RWPE2 (cell line): ENCODE results near the gene CLCN5.

Experiments
- ATAC-seq: fragments of 200-7000 bp; cut with Tn5 transposase; 3 replicates; pipeline ENCODE4 v1.9.1; 2021; ENCODE audit warnings: low read depth
- DNase-seq: peaks from one replicate; pipeline ENCODE4 v3.0.0-alpha.2; 2020; ENCODE audit warnings: low spot score
- H3K27ac ChIP-seq: fragments of 450-650 bp; 2 replicates; pipeline ENCODE4 v1.5.1; 2017; ENCODE audit warnings: mild to moderate bottlenecking; ENCODE audit not compliant: poor library complexity, severe bottlenecking
- H3K27me3 ChIP-seq: fragments of 250-450 bp; sonication (Bioruptor Pico); 2 replicates; pipeline ENCODE4 v1.5.1; 2021; ENCODE audit warnings: mild to moderate bottlenecking, moderate library complexity; ENCODE audit not compliant: insufficient read depth, poor library complexity, severe bottlenecking
- H3K36me3 ChIP-seq: fragments of 250-450 bp; sonication (Bioruptor Pico); 2 replicates; pipeline ENCODE4 v1.5.1; 2020; ENCODE audit warnings: low read depth, mild to moderate bottlenecking, moderate library complexity
- H3K4me1 ChIP-seq: fragments of 250-450 bp; sonication (Bioruptor Pico); 2 replicates; pipeline ENCODE4 v1.5.1; 2021; ENCODE audit warnings: mild to moderate bottlenecking, moderate library complexity; ENCODE audit not compliant: insufficient read depth, poor library complexity, severe bottlenecking
- H3K4me3 ChIP-seq: fragments of 250-450 bp; sonication (Bioruptor Pico); 2 replicates; pipeline ENCODE4 v1.5.1; 2021; ENCODE audit warnings: mild to moderate bottlenecking, moderate library complexity; ENCODE audit not compliant: severe bottlenecking
- H3K9me3 ChIP-seq: fragments of 250-450 bp; sonication (Bioruptor Pico); 2 replicates; pipeline ENCODE4 v1.5.1; 2021; ENCODE audit warnings: mild to moderate bottlenecking, moderate library complexity; ENCODE audit not compliant: severe bottlenecking
- TF ChIP-seq, protein P1 (sequence below): fragments of 450-650 bp; IDR thresholded peaks from one replicate; pipeline ENCODE4 v1.5.1; 2017; ENCODE audit warnings: mild to moderate bottlenecking, moderate library complexity; ENCODE audit not compliant: poor library complexity, severe bottlenecking

Gene CLCN5

DNA sequence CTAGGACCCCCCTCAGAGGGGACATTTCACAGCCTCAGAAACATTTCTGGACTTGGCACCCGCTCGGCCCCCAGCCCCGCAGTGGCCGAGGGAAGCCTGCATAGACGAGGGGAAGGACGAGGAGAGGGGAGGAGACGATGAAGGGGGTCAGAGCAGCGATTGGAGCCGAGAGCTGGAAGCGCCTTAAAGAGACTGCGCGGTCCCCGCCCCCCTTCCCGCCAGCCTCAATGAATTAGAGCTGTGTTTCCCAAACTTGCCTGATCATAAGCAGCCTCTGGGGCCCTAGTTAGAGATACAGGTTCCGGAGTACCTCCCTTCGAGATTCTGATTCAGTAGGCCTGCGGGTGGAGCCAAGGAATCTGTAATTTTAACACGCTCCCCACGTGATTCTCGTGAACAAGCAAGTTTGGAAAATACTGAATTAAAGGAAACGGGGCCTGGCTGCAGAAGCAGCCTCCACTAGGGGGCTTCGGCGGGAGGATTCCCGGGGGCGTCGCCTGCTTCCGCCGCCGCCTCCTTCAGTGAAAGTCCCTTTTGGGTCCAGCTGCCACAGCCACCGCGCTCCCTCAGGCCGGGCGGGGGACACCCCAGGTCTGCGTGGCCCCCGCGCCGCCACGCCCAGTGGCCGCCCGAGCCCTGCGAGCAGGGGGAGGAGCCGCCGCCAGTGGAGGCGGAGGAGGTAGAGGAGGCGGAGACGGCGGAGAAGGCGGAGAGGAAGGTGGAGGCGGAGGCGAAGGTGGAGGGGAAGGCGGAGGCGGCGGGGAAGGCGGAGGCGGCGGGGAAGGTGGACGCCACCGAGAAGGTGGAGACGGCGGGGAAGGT lies 43.4 kb upstream of the CLCN5 start, which contains the start of gene USP27X:
USP27X (plus strand) TSS at position 651 of the 822 bp plus-strand sequence. CDS start 824 bp downstream, outside the sequence.
- ATAC-seq (peak; percentile 91), DNase-seq (peak; percentile 72)
- no peaks in the 10 kb centered on the region for H3K36me3 ChIP-seq
- peak within 1 kb of the TSS; percentile 57 for H3K4me3 ChIP-seq
- H3K27me3 ChIP-seq = no peaks in the 10 kb centered on the region
- H3K9me3 ChIP-seq = no peaks in the 10 kb centered on the region
- H3K27ac ChIP-seq = peak within 1 kb of the TSS; percentile 30
- peaks cover 3% of the 10 kb centered on the region for H3K4me1 ChIP-seq
- TF ChIP-seq, protein P1, sequence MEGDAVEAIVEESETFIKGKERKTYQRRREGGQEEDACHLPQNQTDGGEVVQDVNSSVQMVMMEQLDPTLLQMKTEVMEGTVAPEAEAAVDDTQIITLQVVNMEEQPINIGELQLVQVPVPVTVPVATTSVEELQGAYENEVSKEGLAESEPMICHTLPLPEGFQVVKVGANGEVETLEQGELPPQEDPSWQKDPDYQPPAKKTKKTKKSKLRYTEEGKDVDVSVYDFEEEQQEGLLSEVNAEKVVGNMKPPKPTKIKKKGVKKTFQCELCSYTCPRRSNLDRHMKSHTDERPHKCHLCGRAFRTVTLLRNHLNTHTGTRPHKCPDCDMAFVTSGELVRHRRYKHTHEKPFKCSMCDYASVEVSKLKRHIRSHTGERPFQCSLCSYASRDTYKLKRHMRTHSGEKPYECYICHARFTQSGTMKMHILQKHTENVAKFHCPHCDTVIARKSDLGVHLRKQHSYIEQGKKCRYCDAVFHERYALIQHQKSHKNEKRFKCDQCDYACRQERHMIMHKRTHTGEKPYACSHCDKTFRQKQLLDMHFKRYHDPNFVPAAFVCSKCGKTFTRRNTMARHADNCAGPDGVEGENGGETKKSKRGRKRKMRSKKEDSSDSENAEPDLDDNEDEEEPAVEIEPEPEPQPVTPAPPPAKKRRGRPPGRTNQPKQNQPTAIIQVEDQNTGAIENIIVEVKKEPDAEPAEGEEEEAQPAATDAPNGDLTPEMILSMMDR = peak; percentile 37

DNA sequence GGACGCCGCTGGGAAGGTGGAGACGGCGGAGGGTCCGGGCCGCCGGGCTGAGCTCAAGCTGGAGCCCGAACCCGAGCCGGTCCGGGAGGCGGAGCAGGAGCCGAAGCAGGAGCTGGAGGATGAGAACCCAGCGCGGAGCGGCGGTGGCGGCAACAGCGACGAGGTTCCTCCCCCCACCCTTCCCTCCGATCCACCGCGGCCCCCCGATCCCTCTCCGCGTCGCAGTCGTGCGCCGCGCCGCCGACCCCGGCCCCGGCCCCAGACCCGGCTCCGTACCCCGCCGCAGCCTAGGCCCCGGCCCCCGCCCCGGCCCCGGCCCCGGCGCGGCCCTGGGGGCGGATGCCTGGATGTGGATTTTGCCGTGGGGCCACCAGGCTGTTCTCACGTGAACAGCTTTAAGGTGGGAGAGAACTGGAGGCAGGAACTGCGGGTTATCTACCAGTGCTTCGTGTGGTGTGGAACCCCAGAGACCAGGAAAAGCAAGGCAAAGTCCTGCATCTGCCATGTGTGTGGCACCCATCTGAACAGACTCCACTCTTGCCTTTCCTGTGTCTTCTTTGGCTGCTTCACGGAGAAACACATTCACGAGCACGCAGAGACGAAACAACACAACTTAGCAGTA lies 42.6 kb upstream of the CLCN5 start:
- Histone ChIP-seq H3K27ac (peak overlapping the region; percentile 30), H3K4me1 (peaks cover 3% of the 10 kb centered on the region), H3K4me3 (peak overlapping the region; percentile 57), H3K27me3 (no peaks in the 10 kb centered on the region), H3K36me3 (no peaks in the 10 kb centered on the region), H3K9me3 (no peaks in the 10 kb centered on the region)
- DNase-seq = no peak
- TF ChIP-seq, protein P1 = no peak
- no peak for ATAC-seq

DNA sequence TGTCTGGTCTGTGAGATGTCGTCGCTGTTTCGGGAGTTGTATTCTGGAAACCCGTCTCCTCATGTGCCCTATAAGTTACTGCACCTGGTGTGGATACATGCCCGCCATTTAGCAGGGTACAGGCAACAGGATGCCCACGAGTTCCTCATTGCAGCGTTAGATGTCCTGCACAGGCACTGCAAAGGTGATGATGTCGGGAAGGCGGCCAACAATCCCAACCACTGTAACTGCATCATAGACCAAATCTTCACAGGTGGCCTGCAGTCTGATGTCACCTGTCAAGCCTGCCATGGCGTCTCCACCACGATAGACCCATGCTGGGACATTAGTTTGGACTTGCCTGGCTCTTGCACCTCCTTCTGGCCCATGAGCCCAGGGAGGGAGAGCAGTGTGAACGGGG lies 41.7 kb upstream of the CLCN5 start:
- Histone ChIP-seq H3K27ac (no peak overlapping the region), H3K9me3 (no peaks in the 10 kb centered on the region), H3K27me3 (no peaks in the 10 kb centered on the region), H3K4me1 (peaks cover 3% of the 10 kb centered on the region), H3K36me3 (no peaks in the 10 kb centered on the region), H3K4me3 (no peak overlapping the region)
- ATAC-seq (no peak), DNase-seq (no peak)
- TF ChIP-seq, protein P1 = no peak

DNA sequence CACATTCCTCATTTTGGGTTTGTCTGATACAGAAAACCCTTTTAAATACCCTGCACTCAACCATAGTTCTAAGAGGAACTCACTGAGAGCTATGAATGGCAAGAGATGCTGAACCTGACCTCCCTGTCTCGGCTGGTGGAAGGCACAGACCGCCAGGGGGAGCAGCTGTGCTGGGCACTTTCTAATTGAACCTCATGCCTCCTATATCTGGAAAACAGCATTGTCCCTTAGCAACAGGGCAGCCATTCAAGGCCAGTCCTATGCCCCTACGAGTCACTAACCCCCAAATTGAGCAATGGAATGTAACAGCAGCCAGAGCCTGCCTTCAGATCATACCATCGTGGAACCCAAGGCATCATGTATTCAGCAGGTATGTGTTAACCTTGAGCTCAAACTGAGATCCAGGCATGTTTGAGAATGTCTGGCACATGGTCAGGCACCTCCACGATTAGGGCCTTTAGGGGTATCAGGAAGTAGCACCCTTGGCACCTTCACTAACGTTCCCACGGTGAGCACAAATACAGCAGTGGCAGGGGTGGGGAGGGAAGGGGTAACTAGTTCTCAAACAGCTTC lies 38.0 kb upstream of the CLCN5 start:
- Histone ChIP-seq H3K9me3 (no peaks in the 10 kb centered on the region), H3K36me3 (no peaks in the 10 kb centered on the region), H3K4me3 (no peak overlapping the region), H3K27ac (no peak overlapping the region), H3K27me3 (no peaks in the 10 kb centered on the region), H3K4me1 (peaks cover 3% of the 10 kb centered on the region)
- TF ChIP-seq, protein P1 = peak; percentile 65
- ATAC-seq (no peak), DNase-seq (no peak)
